HG03432 (cell line): ENCODE results near the gene FRMD7.
"Not testable (repeated sequence)": the region's sequence is repeated elsewhere in the genome, so short reads cannot be mapped to it uniquely, and the experiment has no call there.

Experiments
- ATAC-seq: cut with Tn5 transposase; IDR thresholded peaks from one replicate; pipeline ENCODE4 v1.9.1; 2021; ENCODE audit warnings: mild to moderate bottlenecking, moderate library complexity; ENCODE audit not compliant: unreplicated experiment

Gene FRMD7

GRCh38 chrX:132127743-132128142 is at the start of gene FRMD7:
Gene FRMD7 (minus strand): TSS chrX:132128020. CDS start chrX:132127844, 176 bp downstream.
- no peak for ATAC-seq

GRCh38 chrX:132173647-132174046 is 45.8 kb upstream of the FRMD7 start:
- ATAC-seq: no peak

GRCh38 chrX:132171881-132172280 is 44.1 kb upstream of the FRMD7 start:
- ATAC-seq: no peak

GRCh38 chrX:132171478-132171877 is 43.7 kb upstream of the FRMD7 start:
- no peak for ATAC-seq

- no peak for ATAC-seq
These were observed 41.7 kb upstream of the FRMD7 start for GRCh38 chrX:132169554-132169953.

GRCh38 chrX:132165651-132166050 is 37.8 kb upstream of the FRMD7 start:
- ATAC-seq: no peak

GRCh38 chrX:132165005-132165404 is 37.2 kb upstream of the FRMD7 start:
- ATAC-seq: no peak

- not testable (repeated sequence) for ATAC-seq
These were observed 35.3 kb upstream of the FRMD7 start for GRCh38 chrX:132163094-132163493.

- ATAC-seq: no peak
These were observed 25.3 kb upstream of the FRMD7 start for GRCh38 chrX:132153166-132153565.

- ATAC-seq: no peak
These were observed 18.6 kb upstream of the FRMD7 start for GRCh38 chrX:132146456-132146855.

GRCh38 chrX:132144061-132144460 is 16.2 kb upstream of the FRMD7 start:
- no peak for ATAC-seq

- ATAC-seq: no peak
These were observed 1.9 kb downstream of the FRMD7 start for GRCh38 chrX:132125906-132126305.

- ATAC-seq: no peak
These were observed 6.9 kb downstream of the FRMD7 start for GRCh38 chrX:132120913-132121312.

GRCh38 chrX:132119821-132120515 is 7.9 kb downstream of the FRMD7 start:
- no peak for ATAC-seq

- no peak for ATAC-seq
These were observed 8.5 kb downstream of the FRMD7 start for GRCh38 chrX:132119283-132119682.

- no peak for ATAC-seq
These were observed 9.5 kb downstream of the FRMD7 start for GRCh38 chrX:132118358-132118757.

- ATAC-seq: no peak
These were observed 12.0 kb downstream of the FRMD7 start for GRCh38 chrX:132115792-132116191.

- no peak for ATAC-seq
These were observed 13.2 kb downstream of the FRMD7 start for GRCh38 chrX:132114607-132115006.

- no peak for ATAC-seq
These were observed 20.5 kb downstream of the FRMD7 start for GRCh38 chrX:132107291-132107690.

- ATAC-seq: no peak
These were observed 26.0 kb downstream of the FRMD7 start for GRCh38 chrX:132101799-132102198.

- no peak for ATAC-seq
These were observed 26.6 kb downstream of the FRMD7 start for GRCh38 chrX:132101206-132101605.

GRCh38 chrX:132098704-132099103 is 29.1 kb downstream of the FRMD7 start:
- ATAC-seq: not testable (repeated sequence)

GRCh38 chrX:132094164-132094563 is 33.7 kb downstream of the FRMD7 start:
- ATAC-seq: no peak
